Stimulated activated CD4-positive, alpha-beta T cell treated with anti-CD3 and anti-CD28 coated beads, Interleukin-2, amount 100 ng/mL, for 4 hours (primary cell): Measurements from ENCODE around the gene RRH.

ENCODE experiments used
- DNase-seq: peaks from one replicate; pipeline ENCODE4 v3.0.0-alpha.2; 2020; ENCODE audit warnings: low read depth

Gene RRH

GRCh38 chr4:109887071-109887470 is 59.3 kb downstream of the RRH start:
- no peak for DNase-seq

GRCh38 chr4:109890076-109890475 is 62.3 kb downstream of the RRH start:
- DNase-seq, result no peak
